ENCODE measurements around the gene SST.

SST gene

GRCh38 chr3:187623285-187623814, 46.8 kb downstream of the SST start:
- ATAC-seq (peak; percentile 71), DNase-seq (no peak)
- Mint-ChIP-seq H3K9me3 (no peaks in the 10 kb centered on the region), H3K27ac (no peak overlapping the region), H3K4me3 (no peak overlapping the region), H3K27me3 (peaks cover 19% of the 10 kb centered on the region), H3K4me1 (no peaks in the 10 kb centered on the region)

- H3K4me3 Mint-ChIP-seq: no peak overlapping the region
- ATAC-seq (no peak), DNase-seq (no peak)
- no peaks in the 10 kb centered on the region for H3K9me3 Mint-ChIP-seq
- H3K27me3 Mint-ChIP-seq: peaks cover 19% of the 10 kb centered on the region
- H3K4me1 Mint-ChIP-seq: no peaks in the 10 kb centered on the region
- no peak overlapping the region for H3K27ac Mint-ChIP-seq
Observed at GRCh38 chr3:187621881-187622280, 48.3 kb downstream of the SST start.

GRCh38 chr3:187619461-187619860, 50.7 kb downstream of the SST start:
- no peaks in the 10 kb centered on the region for H3K4me1 Mint-ChIP-seq
- H3K4me3 Mint-ChIP-seq: no peak overlapping the region
- H3K9me3 Mint-ChIP-seq: no peaks in the 10 kb centered on the region
- peaks cover 19% of the 10 kb centered on the region for H3K27me3 Mint-ChIP-seq
- DNase-seq: no peak
- no peak overlapping the region for H3K27ac Mint-ChIP-seq
- no peak for ATAC-seq
